Body of pancreas (tissue), 4 donors: ENCODE data around the gene SGMS1. TPM values are rescaled to one million over a fixed set of nuclear protein-coding genes. Genes with fewer than 3 reads are reported as not detected.
"Not testable (repeated sequence)": the region's sequence is repeated elsewhere in the genome, so short reads cannot be mapped to it uniquely, and the experiment has no call there.

Experiments
- ATAC-seq: fragments of 150-250 bp; one replicate; pipeline ENCODE4 v1.9.1; 2016
- DNase-seq, 4 donors: peaks; one replicate each; pipeline ENCODE4 v3.0.0-alpha.2; 2019
- H3K27ac ChIP-seq, 4 donors: fragments of 200-600 bp; sonication (generic); 1 replicate in 3 of 4; 2 replicates in 1 of 4; pipeline versions ENCODE4 v1.5.1 to v1.6.1; 2016 to 2019; ENCODE audit warnings: mild to moderate bottlenecking in 1 of 4, mixed read lengths in 1 of 4, moderate library complexity in 1 of 4
- H3K27me3 ChIP-seq, 2 donors: fragments of 200-600 bp; sonication (generic); one replicate each; pipeline ENCODE4 v1.6.0; 2016; ENCODE audit warnings: mild to moderate bottlenecking in 1 of 2
- H3K36me3 ChIP-seq, 2 donors: fragments of 200-600 bp; sonication (generic); replicated peaks in 1 of 2; 2 replicates each; pipeline ENCODE4 v1.5.1; 2016; ENCODE audit warnings: low read depth in 2 of 2; ENCODE audit not compliant: insufficient read depth in 1 of 2
- H3K4me1 ChIP-seq: fragments of 200-600 bp; sonication (generic); one replicate; pipeline ENCODE4 v1.6.0; 2016
- H3K4me3 ChIP-seq, 2 donors: fragments of 200-600 bp; sonication (generic); 1 replicate in 1 of 2; 2 replicates in 1 of 2; pipeline ENCODE4 v1.5.1; 2016 to 2019
- H3K9me3 ChIP-seq, 3 donors: fragments of 200-600 bp; sonication (generic); 1 replicate in 2 of 3; 2 replicates in 1 of 3; pipeline ENCODE4 v1.5.1; 2016
- CTCF ChIP-seq, 7 experiments: fragments of 450-650 bp in 4 of 7; fragments of 200-600 bp in 3 of 7; sonication (generic) in 3 of 7; IDR thresholded peaks; one replicate each; pipeline ENCODE4 v1.5.1; 2016 to 2019; ENCODE audit warnings: antibody characterized with exemption in 7 of 7
- POLR2A ChIP-seq, 3 donors: fragments of 450-650 bp; IDR thresholded peaks; one replicate each; pipeline ENCODE4 v1.6.1; 2016; ENCODE audit warnings: antibody characterized with exemption in 3 of 3, mild to moderate bottlenecking in 2 of 3
- WGBS, 2 donors: methylation state at CpG; one replicate each; pipeline ENCODE4 v1.1.5; 2017; 5-methylcytosine and 5-hydroxymethylcytosine counted together
- intact Hi-C: fragments of 100-400 bp; cut with DNase I; formaldehyde crosslinking; loops from one replicate; pipeline ENCODE4 v1.15.1; 2023
- total RNA-seq, 2 donors: library from RNA; depleted of rRNA; stranded (reverse); fragments of >200 nt; gene quantifications; one replicate each; pipeline ENCODE4 v1.1.0, GENCODE V29; 2016

The SGMS1 gene
- total RNA-seq, 2 donors from 2014 or later, result 46.2 to 68.9 TPM

DNA sequence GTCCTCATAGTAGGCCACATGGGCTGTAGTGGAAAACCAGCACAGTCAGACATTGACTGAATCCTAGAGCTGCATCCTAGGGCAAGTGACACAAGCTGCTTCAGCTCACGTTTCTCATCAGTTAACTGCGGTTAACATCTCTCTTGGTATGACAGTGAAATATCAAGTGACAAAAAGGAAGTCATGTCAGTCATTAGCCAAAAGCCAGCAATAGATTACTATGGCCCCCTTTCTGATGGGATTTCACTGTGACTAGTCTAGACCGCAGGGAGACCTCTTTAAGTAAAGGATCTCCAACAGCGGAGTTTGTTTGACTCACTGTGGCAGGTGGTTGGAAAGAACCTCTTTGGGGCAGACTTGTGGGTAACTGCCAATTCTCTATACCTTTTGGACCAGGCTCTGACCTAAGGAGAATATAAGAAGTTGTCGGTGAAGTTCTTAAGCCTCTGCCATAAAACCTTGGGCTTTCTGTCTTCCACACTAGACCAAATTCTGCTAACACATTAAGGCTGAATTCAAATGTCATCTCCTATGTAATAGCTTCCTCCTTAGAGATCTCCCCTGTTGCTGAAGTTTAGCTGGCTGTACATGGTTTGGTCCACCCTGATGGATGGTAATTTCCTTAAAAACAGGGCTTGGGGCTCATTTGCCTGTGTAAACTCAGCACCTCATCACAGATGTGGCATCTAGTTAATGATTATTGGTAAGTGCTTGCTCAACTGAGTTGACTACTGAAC is 115.3 kb downstream of the SGMS1 start:
- intact Hi-C loops, result no loop called here
- Histone ChIP-seq H3K27me3 (no peaks in the 10 kb centered on the region), H3K36me3 (no peaks in the 10 kb centered on the region), H3K4me3 (no peak overlapping the region), H3K4me1 (peaks cover 55% of the 10 kb centered on the region), H3K27ac (peak overlapping the region in 3 of 4 donors; percentile 58 to 75 (median 70)), H3K9me3 (no peaks in the 10 kb centered on the region)
- WGBS, 2 donors, result 90 to 93% methylated on average over 5 of the region's 5 CpGs
- TF ChIP-seq POLR2A (IDR thresholded peaks at IDR 0.05) (no peak), CTCF (IDR thresholded peaks at IDR 0.05) (no peak)
- ATAC-seq (peak; percentile 77), DNase-seq (peak in 2 of 4 donors; percentile 15 to 49)

DNA sequence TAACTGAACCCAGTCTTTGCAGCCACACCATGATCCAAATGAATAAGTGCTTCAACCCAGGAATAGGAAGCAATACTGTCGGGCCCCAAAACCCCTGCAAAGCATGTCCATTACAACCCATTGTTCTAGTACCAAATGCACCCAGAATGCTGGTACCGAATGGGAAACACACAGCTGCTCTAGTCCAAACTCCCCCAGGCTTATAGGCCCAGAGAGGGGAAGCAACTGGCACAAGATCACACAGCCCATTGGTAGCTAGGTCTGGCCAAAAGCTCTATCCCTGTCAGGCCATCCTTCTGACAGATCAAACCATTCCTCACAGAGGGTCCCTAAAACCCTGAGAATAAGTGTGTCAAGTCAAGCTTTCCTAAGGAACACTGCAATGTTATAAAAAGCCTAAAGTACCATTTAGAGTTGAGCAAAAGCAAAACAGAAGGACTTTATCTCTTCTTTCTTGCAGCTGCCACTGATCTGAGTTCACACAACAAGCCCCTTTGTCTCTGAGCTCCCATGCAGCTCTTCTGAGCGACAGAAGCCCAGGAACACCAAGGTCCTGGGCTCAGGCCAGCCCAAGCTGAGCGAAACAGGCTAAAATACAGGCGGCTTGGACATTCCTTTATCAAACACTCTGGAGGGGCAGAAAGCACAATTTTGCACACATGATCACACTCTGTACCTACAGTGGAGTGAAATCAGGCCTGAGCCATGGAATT is 116.7 kb downstream of the SGMS1 start:
- Histone ChIP-seq H3K27ac (peak overlapping the region; percentile 18 to 75 (median 64)), H3K9me3 (no peaks in the 10 kb centered on the region), H3K27me3 (no peaks in the 10 kb centered on the region), H3K4me3 (no peak overlapping the region), H3K4me1 (peaks cover 41% of the 10 kb centered on the region), H3K36me3 (no peaks in the 10 kb centered on the region)
- DNase-seq (peak in 3 of 4 donors; percentile 44 to 60 (median 52)), ATAC-seq (peak; percentile 74)
- TF ChIP-seq CTCF (IDR thresholded peaks at IDR 0.05) (no peak), POLR2A (IDR thresholded peaks at IDR 0.05) (no peak)
- WGBS, 2 donors, result 46% methylated on average over 3 to 5 of the region's 5 CpGs
- intact Hi-C loops, result no loop called here

DNA sequence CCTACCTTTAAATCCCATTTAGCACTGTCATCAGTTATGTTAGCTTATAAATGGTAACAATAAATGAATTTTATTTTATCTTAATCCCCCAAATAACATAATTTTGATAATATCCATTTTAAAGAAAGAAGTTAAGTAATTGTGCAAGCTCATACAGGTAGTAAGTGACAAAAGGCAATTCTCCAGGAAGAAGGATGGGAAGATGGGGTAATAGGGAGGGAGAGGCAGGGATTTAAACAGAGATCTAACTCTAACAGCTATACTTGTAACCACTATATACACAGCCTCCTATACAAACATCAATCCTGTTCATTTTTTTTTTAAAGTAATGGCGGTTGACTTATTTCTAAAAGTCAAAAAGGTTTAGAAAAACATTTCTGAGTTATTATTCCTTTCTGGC is 119.4 kb downstream of the SGMS1 start:
- no peak overlapping the region for H3K27ac ChIP-seq
- ATAC-seq (no peak), DNase-seq (no peak)
- TF ChIP-seq POLR2A (IDR thresholded peaks at IDR 0.05), result no peak
- TF ChIP-seq CTCF (IDR thresholded peaks at IDR 0.05), result no peak
- intact Hi-C loops, result no loop called here
- peaks cover 30% of the 10 kb centered on the region for H3K4me1 ChIP-seq
- 100% methylated on average over 1 of the region's 1 CpG for WGBS, 2 donors
- H3K4me3 ChIP-seq, result no peak overlapping the region
- H3K27me3 ChIP-seq, result no peaks in the 10 kb centered on the region
- H3K36me3 ChIP-seq, result no peaks in the 10 kb centered on the region
- H3K9me3 ChIP-seq, result no peaks in the 10 kb centered on the region

- Histone ChIP-seq H3K36me3 (no peaks in the 10 kb centered on the region), H3K27me3 (no peaks in the 10 kb centered on the region), H3K9me3 (no peaks in the 10 kb centered on the region), H3K4me1 (peaks cover 24% of the 10 kb centered on the region), H3K27ac (no peak overlapping the region), H3K4me3 (no peak overlapping the region)
- intact Hi-C loops, result no loop called here
- no peak for DNase-seq
- 76 to 86% methylated on average over 10 of the region's 10 CpGs for WGBS, 2 donors
- TF ChIP-seq POLR2A (IDR thresholded peaks at IDR 0.05) (no peak), CTCF (IDR thresholded peaks at IDR 0.05) (no peak)
- ATAC-seq, result no peak
These were observed 120.0 kb downstream of the SGMS1 start for GRCh38 chr10:50503661-50504320.

DNA sequence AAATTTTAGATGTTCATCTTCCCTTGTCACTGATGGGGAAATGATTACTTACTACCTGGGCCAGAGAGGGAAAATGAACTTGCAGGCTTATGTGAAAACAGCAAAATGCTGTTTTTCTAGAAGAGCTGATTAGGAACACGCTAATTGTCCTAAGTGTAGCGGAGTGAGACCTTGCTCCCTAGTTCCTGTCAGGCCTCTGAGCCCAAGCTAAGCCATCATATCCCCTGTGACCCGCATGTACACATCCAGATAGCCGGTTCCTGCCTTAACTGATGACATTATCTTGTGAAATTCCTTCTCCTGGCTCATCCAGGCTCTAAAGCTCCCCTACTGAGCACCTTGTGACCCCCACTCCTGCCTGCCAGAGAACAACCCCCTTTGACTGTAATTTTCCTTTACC is 120.6 kb downstream of the SGMS1 start:
- H3K4me3 ChIP-seq, intact Hi-C loops, H3K36me3 ChIP-seq, DNase-seq, H3K27ac ChIP-seq, H3K27me3 ChIP-seq, ATAC-seq, H3K9me3 ChIP-seq: not testable (repeated sequence)
- WGBS, 2 donors, result 92 to 97% methylated on average over 4 of the region's 4 CpGs
- peaks cover 17% of the 10 kb centered on the region for H3K4me1 ChIP-seq
